Progenitor cell of endocrine pancreas (in vitro differentiated cells): ENCODE data around the gene WASF2. TPM values are rescaled to one million over a fixed set of nuclear protein-coding genes. Genes with fewer than 3 reads are reported as not detected.
A peak's percentile ranks its signal among the peaks of the same experiment; 100 is the strongest.

ENCODE experiments used
- DNase-seq: peaks from one replicate; pipeline ENCODE4 v3.0.0; 2021; ENCODE audit warnings: low spot score; ENCODE audit not compliant: unreplicated experiment
- H3K27ac Mint-ChIP-seq: 2 replicates; pipeline ENCODE4 v1.8.0; 2021; ENCODE audit warnings: mild to moderate bottlenecking, moderate library complexity, mixed read lengths
- H3K27me3 Mint-ChIP-seq: 2 replicates; pipeline ENCODE4 v1.8.0; 2021; ENCODE audit warnings: mixed read lengths
- H3K36me3 Mint-ChIP-seq: 2 replicates; pipeline ENCODE4 v1.8.0; 2022; ENCODE audit warnings: mixed read lengths; ENCODE audit not compliant: insufficient read depth
- H3K4me1 Mint-ChIP-seq: 2 replicates; pipeline ENCODE4 v1.8.0; 2021; ENCODE audit warnings: low read depth, mixed read lengths
- H3K4me3 Mint-ChIP-seq: 2 replicates; pipeline ENCODE4 v1.8.0; 2021; ENCODE audit warnings: low read depth, mild to moderate bottlenecking, moderate library complexity, mixed read lengths
- H3K9me3 Mint-ChIP-seq: 2 replicates; pipeline ENCODE4 v1.8.0; 2021; ENCODE audit warnings: low read depth, mixed read lengths
- total RNA-seq: library from RNA; stranded (reverse); gene quantifications from 2 replicates; pipeline ENCODE4 v1.2.1, GENCODE V29; 2021
- TF ChIP-seq, protein P1 (sequence below): fragments of 200-600 bp; sonication (generic); IDR thresholded peaks from one replicate; pipeline ENCODE4 v1.5.0; 2021; ENCODE audit warnings: antibody characterized with exemption, mild to moderate bottlenecking; ENCODE audit not compliant: unreplicated experiment

WASF2 gene
- total RNA-seq, 1 donor from 2014 or later, result 76.9 TPM

DNA sequence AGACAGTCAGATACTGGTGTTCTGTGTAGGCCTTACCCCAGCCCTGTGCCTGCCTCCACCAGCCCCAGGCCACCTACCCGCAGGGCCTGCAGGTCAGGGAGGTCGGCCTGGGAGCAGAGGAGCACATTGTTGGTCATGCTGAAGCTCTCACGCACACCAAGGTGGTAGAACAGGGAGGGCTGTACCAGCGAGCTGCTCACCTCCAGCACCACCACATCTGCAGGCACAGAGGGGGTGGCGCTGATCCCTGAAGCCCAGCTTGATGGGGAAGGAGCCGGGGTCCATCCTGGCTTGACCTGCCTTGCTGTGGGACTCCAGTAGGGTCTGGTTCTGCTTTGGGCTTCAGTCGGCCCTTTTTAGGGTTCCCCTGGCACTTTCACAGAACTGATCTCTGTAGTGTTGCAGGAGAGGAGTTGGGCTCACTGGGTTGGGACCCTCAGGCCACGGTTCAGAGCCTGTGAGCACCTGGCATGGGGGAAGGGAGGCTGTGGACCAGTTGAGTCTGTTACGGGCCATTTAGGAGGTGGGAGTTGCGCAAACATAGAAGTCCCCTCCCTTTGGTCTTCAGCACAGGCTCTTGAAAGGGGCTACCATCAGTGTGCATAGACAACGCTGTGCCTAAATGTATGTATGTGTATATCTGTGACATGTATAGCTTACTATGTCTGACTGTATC is 125.1 kb downstream of the WASF2 start:
- no peak overlapping the region for H3K27ac Mint-ChIP-seq
- no peaks in the 10 kb centered on the region for H3K9me3 Mint-ChIP-seq
- no peak overlapping the region for H3K4me3 Mint-ChIP-seq
- DNase-seq, result no peak
- no peaks in the 10 kb centered on the region for H3K36me3 Mint-ChIP-seq
- TF ChIP-seq, protein P1, sequence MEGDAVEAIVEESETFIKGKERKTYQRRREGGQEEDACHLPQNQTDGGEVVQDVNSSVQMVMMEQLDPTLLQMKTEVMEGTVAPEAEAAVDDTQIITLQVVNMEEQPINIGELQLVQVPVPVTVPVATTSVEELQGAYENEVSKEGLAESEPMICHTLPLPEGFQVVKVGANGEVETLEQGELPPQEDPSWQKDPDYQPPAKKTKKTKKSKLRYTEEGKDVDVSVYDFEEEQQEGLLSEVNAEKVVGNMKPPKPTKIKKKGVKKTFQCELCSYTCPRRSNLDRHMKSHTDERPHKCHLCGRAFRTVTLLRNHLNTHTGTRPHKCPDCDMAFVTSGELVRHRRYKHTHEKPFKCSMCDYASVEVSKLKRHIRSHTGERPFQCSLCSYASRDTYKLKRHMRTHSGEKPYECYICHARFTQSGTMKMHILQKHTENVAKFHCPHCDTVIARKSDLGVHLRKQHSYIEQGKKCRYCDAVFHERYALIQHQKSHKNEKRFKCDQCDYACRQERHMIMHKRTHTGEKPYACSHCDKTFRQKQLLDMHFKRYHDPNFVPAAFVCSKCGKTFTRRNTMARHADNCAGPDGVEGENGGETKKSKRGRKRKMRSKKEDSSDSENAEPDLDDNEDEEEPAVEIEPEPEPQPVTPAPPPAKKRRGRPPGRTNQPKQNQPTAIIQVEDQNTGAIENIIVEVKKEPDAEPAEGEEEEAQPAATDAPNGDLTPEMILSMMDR, result no peak
- peaks cover 64% of the 10 kb centered on the region for H3K27me3 Mint-ChIP-seq
- peaks cover 6% of the 10 kb centered on the region for H3K4me1 Mint-ChIP-seq

DNA sequence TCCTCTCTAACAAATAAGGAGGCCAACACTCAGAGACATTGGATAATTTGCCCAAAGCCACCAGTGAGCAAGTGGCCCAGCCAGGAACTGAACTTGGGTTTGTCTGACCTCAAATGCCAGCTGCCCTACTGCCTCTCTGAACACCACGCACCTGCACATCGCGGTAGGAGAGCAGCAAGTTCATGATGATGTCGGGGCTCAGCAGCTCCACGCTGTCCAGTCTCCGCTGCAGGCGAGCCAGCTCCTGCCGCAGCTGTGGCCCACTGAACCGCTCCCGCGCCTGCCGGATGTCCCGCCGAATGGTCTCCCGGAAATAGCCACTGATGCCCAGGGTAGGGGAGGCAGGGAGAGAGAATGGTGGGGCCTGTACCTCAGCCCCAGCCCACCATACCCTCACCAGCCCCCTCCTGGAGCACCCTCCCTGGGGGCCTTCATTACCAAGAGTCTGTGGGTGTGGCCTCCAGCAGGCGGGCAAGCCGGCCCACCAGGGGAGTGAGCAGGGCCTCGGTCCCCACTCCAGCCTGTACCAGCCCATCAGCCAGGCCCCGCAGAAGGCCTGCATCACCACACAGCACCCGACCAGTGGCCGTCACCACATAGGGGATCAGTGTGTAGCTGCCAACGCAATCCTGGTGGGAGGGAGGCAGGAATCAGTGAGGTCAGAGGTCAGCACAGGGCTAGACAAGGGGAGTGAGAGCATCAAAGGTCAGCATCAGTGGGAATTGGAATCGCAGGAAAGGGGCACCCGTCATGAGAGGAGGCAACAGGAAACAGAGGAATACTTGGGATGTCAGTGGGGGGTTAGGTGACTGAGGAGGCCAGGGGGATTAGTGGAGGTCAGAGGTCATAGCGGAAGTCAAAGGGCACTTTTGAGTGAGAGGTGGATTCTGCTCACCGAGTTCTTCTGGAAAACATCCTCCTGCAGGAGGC is 125.9 kb downstream of the WASF2 start:
- peaks cover 66% of the 10 kb centered on the region for H3K27me3 Mint-ChIP-seq
- H3K4me3 Mint-ChIP-seq, result no peak overlapping the region
- no peak overlapping the region for H3K27ac Mint-ChIP-seq
- no peaks in the 10 kb centered on the region for H3K9me3 Mint-ChIP-seq
- H3K36me3 Mint-ChIP-seq, result no peaks in the 10 kb centered on the region
- peaks cover 7% of the 10 kb centered on the region for H3K4me1 Mint-ChIP-seq
- TF ChIP-seq, protein P1, result no peak
- DNase-seq, result no peak

DNA sequence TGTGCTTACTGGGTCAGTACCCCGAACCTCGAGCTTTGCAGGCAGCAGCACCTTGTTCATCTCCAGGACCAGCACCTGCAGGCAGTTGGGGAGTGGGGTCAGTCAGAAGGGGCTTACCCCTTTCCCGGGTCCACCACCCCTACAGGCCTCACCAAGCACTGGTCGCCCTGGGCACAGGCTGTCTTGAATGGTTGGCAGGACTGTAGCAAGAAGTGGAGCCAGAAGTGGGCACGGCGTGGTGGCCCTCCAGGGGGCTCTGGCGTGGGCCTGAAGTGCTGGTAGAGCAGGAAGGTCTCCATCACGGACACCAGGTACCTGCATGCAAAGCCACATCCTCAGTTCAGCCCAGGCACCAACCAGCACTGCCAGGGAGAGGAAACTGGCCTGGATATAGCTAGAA is 128.4 kb downstream of the WASF2 start:
- H3K9me3 Mint-ChIP-seq, result no peaks in the 10 kb centered on the region
- no peak for DNase-seq
- H3K4me3 Mint-ChIP-seq, result no peak overlapping the region
- no peaks in the 10 kb centered on the region for H3K36me3 Mint-ChIP-seq
- H3K27ac Mint-ChIP-seq, result no peak overlapping the region
- peaks cover 67% of the 10 kb centered on the region for H3K27me3 Mint-ChIP-seq
- H3K4me1 Mint-ChIP-seq, result peaks cover 6% of the 10 kb centered on the region
- TF ChIP-seq, protein P1, result no peak

DNA sequence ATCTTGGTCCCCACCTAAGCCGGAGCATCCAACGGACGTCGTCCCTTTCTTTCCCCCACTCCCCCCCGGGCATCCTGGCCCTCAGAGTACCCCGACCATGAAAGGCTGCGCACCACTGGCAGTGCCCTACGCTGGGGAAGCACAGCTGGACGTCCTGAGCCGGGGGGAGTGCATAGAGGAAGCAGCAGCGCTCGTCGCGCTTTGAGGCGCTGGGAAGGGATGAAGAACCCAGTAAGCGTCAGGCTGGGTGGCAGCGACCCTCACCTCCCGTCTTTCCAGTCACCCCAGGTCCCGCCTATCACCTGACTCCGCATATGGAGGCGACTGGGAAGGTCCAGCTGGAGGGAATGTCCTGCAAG is 128.9 kb downstream of the WASF2 start:
- peaks cover 67% of the 10 kb centered on the region for H3K27me3 Mint-ChIP-seq
- H3K4me1 Mint-ChIP-seq, result peaks cover 6% of the 10 kb centered on the region
- H3K9me3 Mint-ChIP-seq, result no peaks in the 10 kb centered on the region
- no peak overlapping the region for H3K27ac Mint-ChIP-seq
- TF ChIP-seq, protein P1, result no peak
- no peak for DNase-seq
- no peaks in the 10 kb centered on the region for H3K36me3 Mint-ChIP-seq
- peak overlapping the region; percentile 65 for H3K4me3 Mint-ChIP-seq

DNA sequence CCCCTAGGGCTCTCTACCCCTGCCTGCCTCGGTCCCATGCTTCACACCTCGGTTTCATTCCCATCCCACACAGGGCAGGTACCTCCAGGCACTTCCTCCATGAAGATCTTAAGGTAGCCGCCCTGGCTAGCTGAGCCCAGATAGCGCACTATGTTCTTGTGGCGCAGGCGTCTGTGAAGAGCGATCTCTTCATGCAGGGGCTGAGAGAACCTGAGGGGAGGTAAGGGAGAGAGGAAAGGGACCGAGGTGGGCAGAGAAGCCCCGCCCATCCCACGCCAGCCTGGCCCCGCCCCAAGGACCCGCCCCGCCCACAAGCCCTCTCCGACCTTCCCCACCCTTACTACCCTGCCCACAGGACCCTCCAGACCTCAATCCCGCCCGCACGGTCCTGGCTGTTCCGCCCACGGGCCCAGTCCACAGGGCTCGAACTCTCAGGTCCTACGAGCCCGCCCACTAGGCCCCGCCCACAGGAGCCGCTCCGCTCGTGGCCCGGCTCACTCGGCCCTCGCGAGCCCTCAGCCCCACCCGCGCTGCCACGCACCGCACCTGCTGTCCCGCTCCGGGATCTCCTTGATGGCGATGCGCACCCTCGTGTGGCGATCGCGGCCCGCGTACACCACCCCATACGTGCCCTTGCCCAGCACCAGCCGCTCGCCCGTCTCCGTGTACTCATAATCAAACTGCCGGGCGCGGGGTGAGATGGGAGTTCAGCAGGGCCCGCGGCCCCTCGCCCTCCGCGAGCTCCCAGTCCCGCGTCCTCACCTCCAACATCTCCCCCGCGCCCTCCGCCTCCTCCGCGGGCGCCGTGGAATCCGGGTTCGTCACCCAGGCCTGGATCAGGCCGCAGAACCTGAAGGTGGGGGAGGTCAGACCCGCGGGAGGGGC is 129.6 kb downstream of the WASF2 start:
- peak overlapping the region; percentile 65 for H3K4me3 Mint-ChIP-seq
- no peak for DNase-seq
- no peaks in the 10 kb centered on the region for H3K36me3 Mint-ChIP-seq
- H3K9me3 Mint-ChIP-seq, result no peaks in the 10 kb centered on the region
- H3K27ac Mint-ChIP-seq, result peak overlapping the region; percentile 73
- peaks cover 4% of the 10 kb centered on the region for H3K4me1 Mint-ChIP-seq
- TF ChIP-seq, protein P1, result no peak
- peaks cover 71% of the 10 kb centered on the region for H3K27me3 Mint-ChIP-seq
